ENCODE measurements around the gene ETNK2. TPM values are rescaled to one million over a fixed set of nuclear protein-coding genes. Genes with fewer than 3 reads are reported as not detected.

The ETNK2 gene
- total RNA-seq, 3 donors from 2014 or later = 13.8 to 66.1 (median 16.8) TPM

- peaks cover 38 to 66% of the 10 kb centered on the region in 2 donors for H3K4me1 ChIP-seq
- TF ChIP-seq CTCF (IDR thresholded peaks at IDR 0.05) (no peak), POLR2A (IDR thresholded peaks at IDR 0.05) (no peak), POLR2AphosphoS5 (IDR thresholded peaks at IDR 0.05) (no peak)
- intact Hi-C loops (cut with DNase I; ENCODE audit: low total_unique reads) = loop anchor here (2.0 to 5.0 kb wide), 2 partner anchors 27 to 379 kb away; no protein-coding TSS in a partner anchor
- H3K27me3 ChIP-seq = no peaks in the 10 kb centered on the region
- H3K36me3 ChIP-seq = no peaks in the 10 kb centered on the region
- H3K4me3 ChIP-seq = no peak overlapping the region
- H3K9me3 ChIP-seq = no peaks in the 10 kb centered on the region
- peak overlapping the region; percentile 91 to 92 for H3K27ac ChIP-seq
- no peak for DNase-seq (ENCODE audit: low spot score in 2 of 2)
Measured at GRCh38 chr1:204083491-204083890, 68.4 kb downstream of the ETNK2 start.

GRCh38 chr1:204081791-204082513, 69.9 kb downstream of the ETNK2 start:
- DNase-seq (ENCODE audit: low spot score in 2 of 2) = no peak
- Histone ChIP-seq H3K4me3 (no peak overlapping the region), H3K9me3 (no peaks in the 10 kb centered on the region), H3K27me3 (no peaks in the 10 kb centered on the region), H3K4me1 (peaks cover 25 to 51% of the 10 kb centered on the region in 2 donors), H3K36me3 (no peaks in the 10 kb centered on the region), H3K27ac (peak overlapping the region; percentile 91 to 92)
- intact Hi-C loops (cut with DNase I; ENCODE audit: low total_unique reads) = loop anchor here (2.0 to 5.0 kb wide), 3 partner anchors 29 to 380 kb away; no protein-coding TSS in a partner anchor
- no peak for TF ChIP-seq CTCF (IDR thresholded peaks at IDR 0.05)
- TF ChIP-seq POLR2A (IDR thresholded peaks at IDR 0.05) = no peak
- no peak for TF ChIP-seq POLR2AphosphoS5 (IDR thresholded peaks at IDR 0.05)

GRCh38 chr1:204081164-204081790, 70.6 kb downstream of the ETNK2 start:
- Histone ChIP-seq H3K9me3 (no peaks in the 10 kb centered on the region), H3K4me3 (no peak overlapping the region), H3K27ac (peak overlapping the region; percentile 91 to 92), H3K36me3 (no peaks in the 10 kb centered on the region), H3K4me1 (peaks cover 25 to 51% of the 10 kb centered on the region in 2 donors), H3K27me3 (no peaks in the 10 kb centered on the region)
- intact Hi-C loops (cut with DNase I; ENCODE audit: low total_unique reads) = loop anchor here (2.0 to 5.0 kb wide), 2 partner anchors 74 to 381 kb away; no protein-coding TSS in a partner anchor
- no peak for DNase-seq (ENCODE audit: low spot score in 2 of 2)
- TF ChIP-seq POLR2AphosphoS5 (IDR thresholded peaks at IDR 0.05) (no peak), POLR2A (IDR thresholded peaks at IDR 0.05) (no peak), CTCF (IDR thresholded peaks at IDR 0.05) (no peak)

Other genes with a start within 250 kb of the ETNK2 start
- gene SOX13, start 78.9 kb downstream of the ETNK2 start, total RNA-seq = 10 to 100 TPM; 22.9 to 34.7 (median 31.9) TPM
- not detected for gene REN, start 14.3 kb upstream of the ETNK2 start, total RNA-seq
- gene KISS1, start 44.4 kb upstream of the ETNK2 start, total RNA-seq = not detected
- 1 to 10 TPM in 2 of 3 donors, not detected in 1; 3.4 to 4.6 TPM for gene GOLT1A, start 61.9 kb upstream of the ETNK2 start, total RNA-seq
- gene PLEKHA6, start 207.9 kb upstream of the ETNK2 start, total RNA-seq = 10 to 100 TPM in 2 of 3 donors, 1 to 10 TPM in 1; 1.4 to 34.0 (median 17.7) TPM